H1 (cell line): ENCODE measurements around the gene MASTL. TPM values are rescaled to one million over a fixed set of nuclear protein-coding genes. Genes with fewer than 3 reads are reported as not detected.

ENCODE experiments used
- CTCF ChIA-PET: fragments of 300-600 bp; sonication (Branson Sonifier 250); formaldehyde crosslinking; loops from one replicate; lab custom pipeline; 2021; ENCODE audit not compliant: partially characterized antibody; lab: Charles Lee
- POLR2A ChIA-PET: fragments of 300-600 bp; sonication (Branson Sonifier 250); formaldehyde crosslinking; loops from one replicate; lab custom pipeline; 2021; ENCODE audit warnings: inconsistent platforms; ENCODE audit not compliant: partially characterized antibody; lab: Charles Lee
- DNase-seq, 2 experiments: peaks; one replicate each; pipeline versions ENCODE4 v3.0.0 to v3.0.0-alpha.2; 2010 to 2022; ENCODE audit warnings: low spot score in 2 of 2, low read depth in 1 of 2, mixed read lengths in 1 of 2
- FAIRE-seq: peaks from 2 replicates; lab custom pipeline; 2011; peaks lifted over from hg19 to GRCh38; lab: Jason Lieb, UNC
- H2AFZ ChIP-seq: 2 replicates; pipeline ENCODE4 v1.8.1; 2012; ENCODE audit warnings: low read length, inconsistent platforms
- H2AK5ac ChIP-seq: 2 replicates; pipeline ENCODE4 v1.6.1; 2013; ENCODE audit warnings: low read depth, low read length
- H2BK120ac ChIP-seq: replicated peaks from 2 replicates; pipeline ENCODE3; 2013; ENCODE audit warnings: low read depth, low read length, inconsistent platforms
- H2BK12ac ChIP-seq: 2 replicates; pipeline ENCODE4 v1.6.1; 2013; ENCODE audit warnings: low read depth, low read length
- H2BK15ac ChIP-seq: 2 replicates; pipeline ENCODE4 v1.6.1; 2013; ENCODE audit warnings: low read length
- H2BK20ac ChIP-seq: 2 replicates; pipeline ENCODE4 v1.6.1; 2013; ENCODE audit warnings: low read length
- H2BK5ac ChIP-seq: 2 replicates; pipeline ENCODE4 v1.6.1; 2013; ENCODE audit warnings: low read depth, low read length
- H3K14ac ChIP-seq: 2 replicates; pipeline ENCODE4 v1.6.1; 2013; ENCODE audit warnings: inconsistent platforms; ENCODE audit not compliant: insufficient read length
- H3K18ac ChIP-seq: 2 replicates; pipeline ENCODE4 v1.6.1; 2013; ENCODE audit warnings: low read length; ENCODE audit errors: extremely low read depth
- H3K23ac ChIP-seq: 2 replicates; pipeline ENCODE4 v1.6.1; 2013; ENCODE audit warnings: inconsistent platforms; ENCODE audit not compliant: insufficient read length
- H3K23me2 ChIP-seq: 2 replicates; pipeline ENCODE4 v1.6.1; 2013; ENCODE audit warnings: low read depth, low read length
- H3K27ac ChIP-seq: 2 replicates; pipeline ENCODE4 v1.6.1; 2011; ENCODE audit warnings: low read depth, low read length, inconsistent platforms
- H3K27me3 ChIP-seq, 4 experiments: replicated peaks in 1 of 4; 1 replicate in 1 of 4; 2 replicates in 3 of 4; pipeline versions ENCODE4 v1.6.1 to v1.8.1; 2011 to 2013; ENCODE audit warnings: low read length in 3 of 4, mild to moderate bottlenecking in 3 of 4, inconsistent platforms in 2 of 4, mixed read lengths in 2 of 4, moderate library complexity in 1 of 4; ENCODE audit not compliant: control insufficient read depth in 3 of 4, insufficient read depth in 3 of 4; ENCODE audit errors: extremely low read depth in 1 of 4
- H3K36me3 ChIP-seq, 4 experiments: 2 replicates each; pipeline versions ENCODE4 v1.6.1 to v1.8.1; 2011 to 2013; ENCODE audit warnings: mild to moderate bottlenecking in 4 of 4, low read length in 3 of 4, moderate library complexity in 2 of 4, control low read depth in 1 of 4, inconsistent platforms in 1 of 4; ENCODE audit not compliant: insufficient read depth in 4 of 4, control insufficient read depth in 2 of 4
- H3K4ac ChIP-seq: replicated peaks from 2 replicates; pipeline ENCODE3; 2013; ENCODE audit warnings: low read length, low read depth, mixed read lengths, inconsistent platforms; ENCODE audit not compliant: insufficient read length
- H3K4me1 ChIP-seq, 4 experiments: replicated peaks in 1 of 4; 1 replicate in 1 of 4; 2 replicates in 3 of 4; pipeline versions ENCODE4 v1.6.1 to v1.8.1; 2011 to 2013; ENCODE audit warnings: low read length in 3 of 4, inconsistent platforms in 2 of 4, mixed read lengths in 1 of 4; ENCODE audit not compliant: insufficient read depth in 4 of 4, control insufficient read depth in 3 of 4
- H3K4me2 ChIP-seq, 2 experiments: 2 replicates each; pipeline versions ENCODE4 v1.6.1 to v1.8.1; 2011 to 2013; ENCODE audit warnings: low read depth in 2 of 2, low read length in 2 of 2, control low read depth in 1 of 2, inconsistent platforms in 1 of 2, mild to moderate bottlenecking in 1 of 2; ENCODE audit not compliant: insufficient read depth in 1 of 2
- H3K4me3 ChIP-seq, 4 experiments: fragments of 200-600, 300-600 bp in 1 of 4; sonication (generic), shearing (Covaris generic), sonication (Bioruptor Twin) in 1 of 4; 2 replicates each; pipeline versions ENCODE4 v1.5.1 to v1.8.1; 2011 to 2016; ENCODE audit warnings: low read length in 4 of 4, low read depth in 3 of 4, control low read depth in 2 of 4, inconsistent platforms in 2 of 4, mild to moderate bottlenecking in 2 of 4, mixed read lengths in 1 of 4, moderate library complexity in 1 of 4; ENCODE audit not compliant: insufficient read depth in 2 of 4; ENCODE audit errors: extremely low read depth in 1 of 4
- H3K56ac ChIP-seq: replicated peaks from 2 replicates; pipeline ENCODE3; 2013; ENCODE audit warnings: low read depth, mild to moderate bottlenecking, mixed read lengths, low read length, inconsistent platforms; ENCODE audit not compliant: insufficient read length
- H3K79me1 ChIP-seq: 2 replicates; pipeline ENCODE4 v1.6.1; 2013; ENCODE audit warnings: low read depth, low read length, control low read depth
- H3K79me2 ChIP-seq, 2 experiments: 2 replicates each; pipeline versions ENCODE4 v1.6.1 to v1.8.1; 2012 to 2013; ENCODE audit warnings: low read length in 2 of 2, mild to moderate bottlenecking in 2 of 2, inconsistent platforms in 1 of 2; ENCODE audit not compliant: insufficient read depth in 2 of 2, control insufficient read depth in 1 of 2
- H3K9ac ChIP-seq, 4 experiments: replicated peaks in 1 of 4; 1 replicate in 1 of 4; 2 replicates in 3 of 4; pipeline versions ENCODE4 v1.6.1 to v1.8.1; 2011 to 2013; ENCODE audit warnings: low read depth in 3 of 4, low read length in 3 of 4, control low read depth in 2 of 4, mild to moderate bottlenecking in 2 of 4, moderate library complexity in 2 of 4, inconsistent platforms in 1 of 4; ENCODE audit errors: extremely low read depth in 1 of 4
- H3K9me3 ChIP-seq, 2 experiments: 2 replicates each; pipeline versions ENCODE4 v1.6.1 to v1.8.1; 2012 to 2013; ENCODE audit warnings: mild to moderate bottlenecking in 2 of 2, moderate library complexity in 2 of 2, control low read depth in 1 of 2, inconsistent platforms in 1 of 2, low read depth in 1 of 2, low read length in 1 of 2, mixed read lengths in 1 of 2; ENCODE audit not compliant: insufficient read depth in 2 of 2
- H4K20me1 ChIP-seq, 2 experiments: replicated peaks in 1 of 2; 2 replicates each; pipeline versions ENCODE3 to v1.8.1; 2011 to 2013; ENCODE audit warnings: inconsistent platforms in 2 of 2, low read length in 2 of 2, mild to moderate bottlenecking in 1 of 2; ENCODE audit not compliant: insufficient read depth in 2 of 2, control insufficient read depth in 1 of 2
- H4K5ac ChIP-seq: 2 replicates; pipeline ENCODE4 v1.6.1; 2013; ENCODE audit warnings: low read length, low read depth, mixed read lengths, inconsistent platforms; ENCODE audit not compliant: insufficient read length
- H4K8ac ChIP-seq: 2 replicates; pipeline ENCODE4 v1.8.0; 2013; ENCODE audit warnings: mild to moderate bottlenecking, moderate library complexity, low read length, inconsistent platforms; ENCODE audit not compliant: insufficient read depth; ENCODE audit errors: extremely low read depth
- H4K91ac ChIP-seq: replicated peaks from 2 replicates; pipeline ENCODE3; 2013; ENCODE audit warnings: low read length, mixed read lengths, inconsistent platforms; ENCODE audit not compliant: insufficient read length
- KDM1A ChIP-seq: fragments of 200-600, 300-600 bp; sonication (generic); IDR thresholded peaks from 2 replicates; pipeline ENCODE4 v1.7.1; 2016; ENCODE audit warnings: mild to moderate bottlenecking, low read length, borderline replicate concordance
- MAFK ChIP-seq: IDR thresholded peaks from 2 replicates; pipeline ENCODE4 v1.6.1; 2012; ENCODE audit warnings: low read depth, mild to moderate bottlenecking, improper control_type of control experiment, low read length
- RBBP5 ChIP-seq: IDR thresholded peaks from 2 replicates; pipeline ENCODE4 v1.7.1; 2012; ENCODE audit warnings: low read depth, mild to moderate bottlenecking, inconsistent platforms, low read length, moderate library complexity, borderline replicate concordance
- SIX5 ChIP-seq: IDR thresholded peaks from 2 replicates; pipeline ENCODE4 v1.6.1; 2011; ENCODE audit warnings: mild to moderate bottlenecking, low read depth, low read length
- SP2 ChIP-seq: IDR thresholded peaks from 2 replicates; pipeline ENCODE4 v1.6.1; 2012; ENCODE audit warnings: mild to moderate bottlenecking, low read length, inconsistent platforms
- SRF ChIP-seq: IDR thresholded peaks from 2 replicates; pipeline ENCODE4 v1.6.1; 2011; ENCODE audit warnings: mild to moderate bottlenecking, low read depth, low read length, moderate library complexity
- WGBS, 2 experiments: shearing (Covaris generic) in 1 of 2; methylation state at CpG; one replicate each; pipeline versions ENCODE4 v1.1.6 to v1.1.7; 2013 to 2015; ENCODE audit warnings: low lambda C conversion rate in 2 of 2, mixed read lengths in 2 of 2, inconsistent platforms in 1 of 2, low coverage in 1 of 2, missing lambda C conversion rate in 1 of 2; ENCODE audit not compliant: insufficient replicate concordance in 2 of 2, insufficient coverage in 1 of 2, insufficient read length in 1 of 2; ENCODE audit errors: extremely low coverage in 1 of 2, missing lambda C conversion rate in 1 of 2; 5-methylcytosine and 5-hydroxymethylcytosine counted together
- polyA plus RNA-seq, 7 experiments: library from polyadenylated mRNA; depleted of rRNA in 3 of 7; stranded (reverse) in 5 of 7; unstranded in 2 of 7; fragments of >200 nt in 5 of 7; fragments of 200-250 nt in 2 of 7; gene quantifications; 1 replicate in 5 of 7; 2 replicates in 1 of 7; 4 replicates in 1 of 7; pipeline versions ENCODE4 v1.2.1 to v1.2.3, GENCODE V29; 2011 to 2013; ENCODE audit warnings: missing spikeins in 2 of 7, mixed read lengths in 2 of 7
- total RNA-seq: library from RNA; stranded (reverse); fragmentation: NEBNext Ultra II Directional; extraction: Animal tissue kit (Norgen Biotek cat#: 25700); gene quantifications from 2 replicates; pipeline ENCODE4 v1.2.1, GENCODE V29; 2021

Gene MASTL
- total and polyA plus RNA-seq, 2 of the 8 experiments (the other 6 are each of a cell fraction or from before 2014, with no cell fraction given), result 14.9 to 42.5 TPM

DNA sequence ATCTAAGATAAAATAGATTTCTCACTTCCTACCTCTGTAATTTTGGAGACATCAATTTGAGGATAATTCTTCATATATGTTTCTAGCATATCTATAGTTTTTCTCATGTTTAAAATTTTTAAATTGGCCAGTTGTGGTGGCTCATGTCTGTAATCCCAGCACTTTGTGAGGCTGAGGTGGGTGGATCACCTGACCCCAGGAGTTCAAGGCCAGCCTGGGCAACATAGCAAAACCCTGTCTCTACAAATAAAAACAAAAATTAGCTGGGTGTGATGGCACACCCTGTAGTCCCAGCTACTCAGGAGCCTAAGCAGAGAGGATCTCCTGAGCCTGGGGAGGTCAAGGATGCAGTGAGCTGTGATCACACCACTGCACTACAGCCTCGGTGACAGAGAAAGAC is 80.6 kb downstream of the MASTL start:
- Histone ChIP-seq H3K4me3 (no peak overlapping the region), H4K91ac (no peak overlapping the region), H3K23me2 (peaks cover 4% of the 10 kb centered on the region; the same call in 1 of the 2 replicates), H2BK15ac (no peak overlapping the region), H3K56ac (no peak overlapping the region), H4K20me1 (no peaks in the 10 kb centered on the region), H2BK20ac (no peak overlapping the region), H3K9ac (no peak overlapping the region), H3K36me3 (no peaks in the 10 kb centered on the region), H3K79me2 (no peaks in the 10 kb centered on the region), H2AFZ (no peak overlapping the region), H3K4me2 (no peak overlapping the region), H4K5ac (no peak overlapping the region), H3K4ac (no peak overlapping the region), H2BK5ac (no peak overlapping the region), H2AK5ac (no peak overlapping the region), H3K27me3 (no peaks in the 10 kb centered on the region), H4K8ac (no peak overlapping the region), H3K9me3 (no peaks in the 10 kb centered on the region), H2BK12ac (no peak overlapping the region), H3K4me1 (no peaks in the 10 kb centered on the region; a peak in 1 of 7 replicates), H3K27ac (no peak overlapping the region), H3K14ac (no peak overlapping the region), H2BK120ac (no peak overlapping the region), H3K79me1 (no peaks in the 10 kb centered on the region), H3K23ac (no peak overlapping the region), H3K18ac (no peak overlapping the region)
- WGBS, 2 experiments, result 100% methylated on average over 1 of the region's 1 CpG; no CpG with 5 or more reads in 1 of the 2 experiments
- no peak for FAIRE-seq
- no peak for TF ChIP-seq MAFK
- no peak for TF ChIP-seq SIX5
- TF ChIP-seq SP2, result no peak
- no peak for TF ChIP-seq RBBP5
- no peak for TF ChIP-seq SRF
- no peak for TF ChIP-seq KDM1A
- DNase-seq, result no peak
- ChIA-PET POLR2A (no interaction called here), CTCF (interaction anchor here (1.2 kb wide), 1 partner anchor 14 kb away, joined by 4 read pairs; no protein-coding TSS in a partner anchor)
